ENCODE measurements around the gene TTC7B.

DNA sequence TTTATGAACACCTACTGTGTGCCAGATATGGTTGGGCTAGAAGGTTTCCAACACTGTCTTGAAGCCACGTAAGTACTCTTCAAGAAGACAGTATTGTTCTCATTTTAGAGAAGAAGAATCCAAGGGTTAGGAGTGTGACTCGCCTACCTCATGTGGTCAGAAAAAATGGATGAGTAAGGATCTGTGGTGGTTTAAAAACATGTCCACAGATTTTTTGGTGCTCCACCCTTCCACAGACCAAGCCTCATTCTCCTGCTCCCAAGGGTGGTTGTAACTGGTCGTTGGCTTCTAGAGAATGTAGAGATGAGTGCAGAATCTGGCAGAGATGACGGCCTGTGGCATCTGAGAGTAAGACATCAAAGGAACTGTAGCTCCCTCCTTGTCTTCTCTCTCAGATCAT lies 30.3 kb upstream of the TTC7B start:
- TF ChIP-seq, protein P1, sequence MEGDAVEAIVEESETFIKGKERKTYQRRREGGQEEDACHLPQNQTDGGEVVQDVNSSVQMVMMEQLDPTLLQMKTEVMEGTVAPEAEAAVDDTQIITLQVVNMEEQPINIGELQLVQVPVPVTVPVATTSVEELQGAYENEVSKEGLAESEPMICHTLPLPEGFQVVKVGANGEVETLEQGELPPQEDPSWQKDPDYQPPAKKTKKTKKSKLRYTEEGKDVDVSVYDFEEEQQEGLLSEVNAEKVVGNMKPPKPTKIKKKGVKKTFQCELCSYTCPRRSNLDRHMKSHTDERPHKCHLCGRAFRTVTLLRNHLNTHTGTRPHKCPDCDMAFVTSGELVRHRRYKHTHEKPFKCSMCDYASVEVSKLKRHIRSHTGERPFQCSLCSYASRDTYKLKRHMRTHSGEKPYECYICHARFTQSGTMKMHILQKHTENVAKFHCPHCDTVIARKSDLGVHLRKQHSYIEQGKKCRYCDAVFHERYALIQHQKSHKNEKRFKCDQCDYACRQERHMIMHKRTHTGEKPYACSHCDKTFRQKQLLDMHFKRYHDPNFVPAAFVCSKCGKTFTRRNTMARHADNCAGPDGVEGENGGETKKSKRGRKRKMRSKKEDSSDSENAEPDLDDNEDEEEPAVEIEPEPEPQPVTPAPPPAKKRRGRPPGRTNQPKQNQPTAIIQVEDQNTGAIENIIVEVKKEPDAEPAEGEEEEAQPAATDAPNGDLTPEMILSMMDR (conservative IDR thresholded peaks at IDR 0.05 in 1 of 2, IDR thresholded peaks at IDR 0.05 in 1 of 2; ENCODE audit: low read depth in 1 of 2, low read length in 2 of 2), result no peak
- TF ChIP-seq EZH2 (IDR thresholded peaks at IDR 0.05; ENCODE audit: low read length, missing control alignments), result no peak

All from fibroblast of lung (primary cell).